GM21526 (cell line): ENCODE measurements around the gene TTC3.
"Not testable (repeated sequence)": the region's sequence is repeated elsewhere in the genome, so short reads cannot be mapped to it uniquely, and the experiment has no call there.

ENCODE experiments used
- ATAC-seq: cut with Tn5 transposase; IDR thresholded peaks from one replicate; pipeline ENCODE4 v1.9.1; 2021; ENCODE audit warnings: moderate library complexity; ENCODE audit not compliant: unreplicated experiment, low FRiP score

Gene TTC3

GRCh38 chr21:37220433-37220980, 147.5 kb downstream of the TTC3 start:
- peak; percentile 31 for ATAC-seq

DNA sequence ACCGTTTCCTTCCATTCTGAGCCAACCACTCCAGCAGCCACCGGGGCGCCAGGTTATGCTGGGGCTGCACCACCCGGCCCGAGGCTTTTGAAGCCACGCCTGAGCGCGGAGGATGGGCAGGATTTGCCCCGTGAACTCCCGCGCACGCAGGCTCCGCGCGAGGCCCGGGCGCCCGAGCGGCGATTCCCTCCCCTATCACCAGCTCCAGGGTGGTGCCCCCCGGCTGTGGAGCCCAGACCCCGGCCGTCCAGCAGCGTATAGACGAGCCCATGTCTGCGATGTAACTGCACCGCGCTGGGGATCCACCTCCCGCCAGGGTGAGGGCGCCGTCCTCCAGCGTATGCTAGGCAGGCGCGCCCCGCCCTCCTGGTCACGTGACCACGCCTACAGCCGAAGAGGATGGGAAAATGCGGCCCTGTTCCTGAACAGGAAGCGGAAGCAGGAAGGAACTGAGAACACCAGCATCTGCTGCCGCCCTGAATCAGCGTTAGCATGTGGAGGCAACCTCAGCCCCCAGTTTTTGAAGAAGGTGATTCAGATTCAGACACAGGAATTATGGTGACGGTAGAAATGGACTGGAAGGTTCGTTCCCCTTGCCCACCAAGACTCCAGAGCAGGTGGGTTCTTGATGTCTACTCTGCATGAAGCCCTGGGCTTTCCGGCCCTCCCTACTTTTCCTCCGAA, 148.1 kb downstream of the TTC3 start:
- ATAC-seq, result peak; percentile 83

DNA sequence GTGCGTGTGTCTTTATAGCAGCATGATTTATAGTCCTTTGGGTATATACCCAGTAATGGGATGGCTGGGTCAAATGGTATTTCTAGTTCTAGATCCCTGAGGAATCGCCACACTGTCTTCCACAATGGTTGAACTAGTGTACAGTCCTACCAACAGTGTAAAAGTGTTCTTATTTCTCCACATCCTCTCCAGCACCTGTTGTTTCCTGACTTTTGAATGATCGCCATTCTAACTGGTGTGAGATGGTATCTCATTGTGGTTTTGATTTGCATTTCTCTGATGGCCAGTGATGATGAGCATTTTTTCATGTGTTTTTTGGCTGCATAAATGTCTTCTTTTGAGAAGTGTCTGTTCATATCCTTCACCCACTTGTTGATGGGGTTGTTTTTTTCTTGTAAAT, 149.2 kb downstream of the TTC3 start:
- not testable (repeated sequence) for ATAC-seq

DNA sequence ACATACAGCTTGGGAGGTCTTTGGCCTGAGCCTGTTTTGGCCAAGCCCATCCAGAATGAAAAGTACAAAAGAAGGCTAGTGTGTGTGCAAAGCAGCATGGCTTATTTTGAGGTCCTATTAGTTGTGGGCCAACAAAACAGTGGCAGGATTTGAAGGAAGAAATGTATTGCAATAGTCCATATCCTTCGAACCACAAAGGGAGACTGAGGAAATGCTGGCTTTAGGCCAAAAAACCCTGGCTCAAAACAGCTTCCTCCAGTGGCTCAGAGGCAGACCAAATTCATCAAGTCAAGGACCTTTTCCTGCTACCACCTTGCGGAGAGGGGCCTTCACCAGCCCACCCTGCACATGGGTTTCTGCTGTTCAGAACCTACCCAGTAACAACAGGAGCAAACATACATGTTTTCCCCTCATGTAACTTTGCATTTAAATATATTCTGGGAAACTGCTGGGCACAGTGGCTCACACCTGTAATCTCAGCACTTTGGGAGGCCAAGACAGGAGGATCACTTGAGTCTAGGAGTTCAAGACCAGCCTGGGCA, 150.8 kb downstream of the TTC3 start:
- ATAC-seq, result no peak

DNA sequence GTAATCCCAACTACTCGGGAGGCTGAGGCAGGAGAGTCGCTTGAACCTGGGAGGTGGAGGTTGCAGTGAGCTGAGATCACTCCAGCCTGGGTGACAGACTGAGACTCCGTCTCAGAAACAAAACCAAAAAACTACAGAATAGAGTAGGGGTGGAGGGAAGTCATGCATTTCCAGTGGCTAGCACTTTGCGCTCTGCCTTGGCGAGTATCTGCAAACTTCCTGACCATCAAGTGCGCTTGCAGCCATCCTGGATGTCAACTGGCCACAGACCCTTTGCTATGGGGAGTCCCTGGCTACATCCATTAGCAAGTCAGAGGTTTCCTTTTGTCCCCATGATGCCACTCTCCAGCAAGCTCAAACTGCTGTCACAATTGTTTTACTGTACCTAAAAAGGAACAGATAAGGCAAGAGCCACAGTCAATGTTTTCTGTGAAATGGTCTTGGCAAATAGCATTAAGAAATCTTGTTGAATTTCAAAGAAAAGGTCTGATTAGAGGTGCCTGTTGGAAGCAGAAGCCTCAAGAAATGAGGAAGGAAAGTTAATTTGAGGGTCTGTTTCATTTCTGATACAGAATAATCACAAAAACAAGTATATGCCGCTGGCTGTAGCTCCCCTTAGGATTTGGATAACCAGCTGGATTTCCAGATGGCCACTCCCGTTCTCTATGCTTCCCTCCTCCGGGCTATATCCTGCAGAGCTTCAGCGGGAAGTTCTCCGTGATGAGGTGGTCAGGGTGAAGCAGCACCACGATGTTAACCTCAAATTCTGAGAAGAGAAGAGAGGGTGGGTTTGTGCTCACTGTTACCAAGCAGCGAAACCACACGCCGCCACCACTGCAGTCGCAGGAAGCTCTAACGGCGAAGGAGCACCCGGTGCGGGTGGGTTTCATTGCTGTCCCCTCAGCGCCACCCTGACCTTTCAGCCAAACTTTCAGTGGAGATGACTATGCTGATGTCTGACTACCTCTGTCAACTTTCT, 152.1 kb downstream of the TTC3 start:
- no peak for ATAC-seq

DNA sequence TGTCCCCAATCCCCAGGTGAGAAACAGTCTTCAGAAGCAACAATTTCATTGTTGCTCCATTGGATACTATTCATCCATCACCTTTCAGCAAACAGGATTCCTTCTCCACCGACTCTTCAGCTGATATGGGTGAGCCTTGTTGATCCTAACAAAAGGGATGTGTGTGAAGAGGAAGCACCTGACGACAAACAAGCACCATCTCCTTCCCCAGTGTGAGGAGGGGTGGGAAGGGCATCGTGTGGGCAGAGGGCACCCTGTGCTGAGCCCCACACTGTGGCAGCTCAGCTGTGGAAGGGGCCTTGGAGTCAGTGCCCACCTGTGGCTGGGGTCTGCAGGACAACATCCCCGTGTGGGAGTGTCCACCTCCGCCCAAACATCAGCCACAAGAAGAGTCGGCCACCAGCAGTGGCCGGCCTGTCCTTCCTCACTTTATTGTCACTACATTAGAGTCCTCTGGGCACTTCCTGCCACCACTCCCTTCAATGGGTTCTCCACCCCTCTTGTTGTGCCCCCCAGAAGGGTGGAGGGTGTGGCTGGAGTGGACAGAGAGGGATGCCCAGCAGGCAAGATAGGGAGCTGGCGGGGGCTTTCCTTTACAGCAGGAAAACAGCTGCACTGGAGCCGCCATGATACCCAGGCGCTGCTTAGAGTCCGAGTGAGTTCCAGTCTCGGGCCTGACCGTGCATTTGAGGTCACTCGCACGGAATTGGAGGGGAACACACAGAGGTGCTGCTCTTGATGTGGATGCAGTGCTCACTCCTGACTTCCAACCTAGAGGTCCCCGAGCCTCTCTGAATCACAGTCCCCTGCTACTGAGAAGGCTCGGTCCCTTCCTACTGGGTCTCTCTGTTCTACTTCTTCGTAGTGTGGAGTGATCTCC, 153.2 kb downstream of the TTC3 start:
- no peak for ATAC-seq

DNA sequence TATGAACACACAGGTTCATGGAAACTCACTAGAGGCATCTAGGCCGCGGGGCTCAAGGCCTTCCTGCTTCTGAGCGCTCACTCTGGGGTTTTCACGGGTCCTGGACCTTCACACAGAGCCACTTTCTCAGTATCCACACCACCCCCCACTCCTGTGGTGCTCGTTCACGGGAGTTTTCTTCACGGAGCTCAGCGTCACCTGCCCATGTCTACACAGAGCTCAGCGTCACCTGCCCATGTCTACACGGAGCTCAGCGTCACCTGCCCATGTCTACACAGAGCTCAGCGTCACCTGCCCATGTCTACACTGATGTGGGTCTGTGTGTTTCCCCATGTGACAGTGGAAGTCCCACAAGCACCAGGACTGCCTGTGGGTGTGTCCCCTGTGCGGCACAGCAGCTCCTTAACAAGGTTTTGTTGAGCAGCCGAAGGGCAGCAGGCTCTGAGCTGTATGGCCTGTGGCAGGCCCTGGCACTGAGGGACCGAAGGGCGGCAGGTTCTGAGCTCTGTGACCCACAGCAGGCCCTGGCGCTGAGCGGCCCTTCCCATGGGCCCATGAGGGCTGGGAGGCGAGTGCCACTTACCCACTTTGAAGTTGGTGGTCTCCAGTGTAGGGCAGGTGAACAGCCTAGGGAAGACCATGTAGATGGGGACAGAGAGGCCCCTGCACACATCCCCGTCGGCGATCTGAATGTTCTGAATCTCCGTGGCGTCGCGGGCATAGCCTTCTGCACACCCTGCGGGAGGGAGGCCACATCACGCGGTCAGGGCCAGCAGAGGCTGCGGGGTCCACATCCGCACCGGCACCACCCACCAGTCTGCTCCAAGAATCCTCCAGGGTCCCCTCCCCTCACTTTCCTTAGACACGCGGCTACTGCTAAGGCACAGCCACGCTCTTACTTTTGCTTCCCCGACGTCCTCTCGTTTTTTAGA, 154.3 kb downstream of the TTC3 start:
- no peak for ATAC-seq

DNA sequence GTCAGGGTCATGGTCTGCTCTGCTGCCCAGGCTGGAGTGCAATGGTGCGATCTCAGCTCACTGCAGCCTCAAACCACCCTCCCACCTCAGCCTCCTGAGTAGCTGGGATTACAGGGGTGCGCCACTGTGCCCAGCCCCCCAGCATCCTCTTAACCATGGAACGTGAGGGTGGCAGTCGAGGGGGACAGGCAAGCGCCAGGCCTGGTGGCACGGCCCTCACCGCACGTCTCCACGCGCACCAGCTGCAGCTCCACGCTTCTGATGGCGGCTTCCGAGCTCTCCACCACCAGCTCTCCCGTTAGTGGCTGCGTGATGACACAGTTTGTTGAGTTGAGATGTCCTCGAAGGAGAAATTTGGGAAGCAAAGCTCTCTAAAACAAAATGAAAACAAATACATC, 154.9 kb downstream of the TTC3 start:
- no peak for ATAC-seq

DNA sequence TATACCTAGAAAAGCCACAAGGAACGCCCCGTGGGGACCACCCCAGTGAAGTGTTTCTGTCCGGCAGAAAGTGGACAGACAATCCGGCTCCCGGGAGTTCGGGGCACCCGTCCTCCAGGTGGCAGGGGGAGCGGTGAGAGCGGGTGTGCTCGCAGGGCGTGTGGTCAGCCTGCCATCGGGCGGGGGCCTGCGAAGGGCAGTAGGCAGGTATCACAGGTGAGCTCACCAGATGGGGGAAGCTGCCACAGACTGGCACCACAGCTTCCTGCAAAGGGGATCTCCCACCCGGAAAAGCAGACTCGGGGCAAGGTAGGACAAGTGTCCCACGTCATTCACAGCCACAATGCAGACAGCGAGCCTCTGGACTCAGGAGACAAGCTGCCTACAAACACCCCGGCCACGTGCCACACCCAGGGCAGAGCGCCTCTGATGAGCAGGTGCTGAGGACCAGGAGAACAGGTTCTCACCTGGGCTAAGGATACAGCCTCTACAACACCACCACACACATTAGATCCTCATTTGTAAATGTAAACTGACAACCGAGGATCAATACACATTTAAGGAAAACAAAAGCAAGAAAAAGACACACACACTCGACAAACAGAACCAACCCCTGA, 157.7 kb downstream of the TTC3 start:
- ATAC-seq, result no peak

DNA sequence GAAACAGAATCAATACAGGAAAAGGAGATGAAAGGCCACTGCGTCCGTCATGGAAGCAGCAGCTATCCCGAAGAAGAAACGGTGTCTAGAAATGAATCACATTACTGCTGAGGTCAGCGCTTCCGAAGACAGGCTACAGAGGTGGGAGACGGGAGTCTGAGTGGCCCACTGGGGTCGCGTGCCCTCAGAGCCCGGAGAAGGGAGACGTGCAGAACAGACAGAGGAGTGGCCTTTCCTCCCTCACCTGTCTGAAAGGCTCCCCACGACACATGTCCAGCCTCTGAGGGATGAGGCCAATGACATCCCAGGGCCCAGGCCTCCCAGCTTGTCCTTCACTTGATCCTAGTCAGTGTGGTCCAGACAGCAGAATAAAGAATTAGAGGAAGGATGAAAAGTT, 158.2 kb downstream of the TTC3 start:
- ATAC-seq, result no peak

DNA sequence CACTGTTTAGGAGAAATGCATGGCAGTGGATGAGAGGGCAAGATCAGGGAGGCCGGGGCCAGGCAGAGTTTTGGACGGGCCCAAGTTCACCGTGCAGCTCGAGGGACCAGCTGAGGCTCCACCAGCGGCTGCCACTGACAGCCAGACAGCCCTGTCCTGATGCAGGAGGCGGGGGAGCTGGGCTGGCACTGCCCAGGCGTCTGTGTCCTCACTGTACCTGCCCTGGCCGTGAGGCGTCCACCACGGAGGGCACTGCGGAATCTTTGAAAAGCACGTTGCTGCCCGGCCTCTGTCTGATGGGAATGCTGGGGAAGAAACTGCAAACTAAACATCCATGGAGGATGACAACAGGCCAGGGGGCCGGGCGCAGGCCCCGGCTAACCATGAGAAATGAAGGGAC, 158.6 kb downstream of the TTC3 start:
- no peak for ATAC-seq

DNA sequence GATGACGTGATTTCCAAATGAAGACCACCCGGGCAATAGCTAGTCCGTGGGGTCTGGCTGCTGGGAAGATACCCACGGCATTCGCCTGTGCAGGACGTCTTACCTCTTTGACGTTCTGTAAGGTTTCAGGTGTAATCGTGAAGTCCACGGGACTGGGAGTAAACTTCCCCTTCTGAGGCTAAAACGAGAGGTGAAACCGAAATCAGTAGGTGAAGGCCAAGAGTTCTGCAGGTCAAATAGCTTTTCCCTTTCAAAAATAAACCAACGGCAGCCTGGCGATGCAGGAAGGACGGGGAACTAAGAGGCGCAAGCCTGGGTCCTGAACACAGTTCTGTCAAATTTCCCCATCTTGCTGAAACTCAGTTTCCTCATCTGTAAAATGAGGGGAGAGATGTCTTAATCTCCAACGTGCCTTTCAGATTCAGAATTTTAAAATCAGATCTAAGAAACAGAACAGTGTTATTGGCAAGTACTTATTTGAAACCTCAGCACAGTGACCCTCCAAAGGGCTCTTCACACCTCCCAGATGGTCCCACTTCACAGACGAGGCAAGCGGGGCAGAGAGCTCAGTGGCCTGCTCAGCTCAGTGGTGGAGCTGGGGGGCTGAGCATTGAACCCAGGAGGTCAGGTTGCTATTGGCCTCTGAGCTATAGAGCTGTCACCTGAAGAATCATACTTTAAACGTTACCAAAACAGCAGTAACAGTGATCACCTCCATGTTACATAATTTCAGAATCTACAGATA, 159.4 kb downstream of the TTC3 start:
- peak; percentile 75 for ATAC-seq

DNA sequence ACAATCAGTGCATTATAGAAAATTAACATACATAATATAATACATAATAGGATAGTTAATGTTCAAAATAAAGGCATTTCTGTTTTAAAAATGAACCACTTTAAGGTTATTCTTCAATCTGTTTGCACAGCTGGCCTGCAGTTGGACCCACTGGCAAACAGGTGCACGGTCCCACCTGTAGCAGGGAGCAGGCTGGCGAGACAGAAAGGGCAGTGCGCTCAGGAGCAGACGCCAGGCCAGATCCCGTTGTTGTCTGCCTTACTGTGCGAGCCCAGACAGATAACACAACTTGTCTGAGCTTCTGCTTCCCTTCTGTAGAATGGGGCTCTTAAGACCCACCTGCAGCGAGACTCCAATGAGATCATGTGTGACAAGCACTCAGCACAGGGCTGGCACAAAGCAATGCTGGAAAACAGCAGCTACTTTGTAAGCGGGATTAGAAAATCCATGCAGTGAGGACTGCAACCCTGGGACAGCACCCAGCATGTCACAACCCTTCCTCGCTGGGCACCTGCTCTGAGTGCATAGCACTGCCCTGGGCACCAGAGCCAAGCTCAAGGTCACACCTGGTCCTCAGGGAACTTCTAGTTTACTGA, 160.6 kb downstream of the TTC3 start:
- no peak for ATAC-seq

DNA sequence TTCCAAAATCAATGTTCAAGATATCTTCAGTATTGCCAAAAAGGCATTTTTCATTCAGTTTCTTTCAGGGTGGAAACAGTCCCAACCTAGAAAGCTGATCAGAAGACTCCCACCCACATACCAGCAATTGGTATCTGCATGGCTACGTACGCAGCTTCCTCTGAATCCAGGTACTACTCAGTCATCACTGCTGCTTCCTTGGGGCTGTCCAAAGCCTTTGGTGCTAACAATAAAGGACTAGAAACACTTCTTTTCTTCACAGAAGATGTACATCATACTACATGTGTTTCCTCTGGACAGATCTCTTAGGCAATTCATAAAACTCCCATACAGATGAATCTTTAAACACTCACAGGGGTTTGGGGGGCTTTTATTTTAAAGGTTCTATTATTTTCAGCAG, 164.3 kb downstream of the TTC3 start:
- ATAC-seq, result no peak

DNA sequence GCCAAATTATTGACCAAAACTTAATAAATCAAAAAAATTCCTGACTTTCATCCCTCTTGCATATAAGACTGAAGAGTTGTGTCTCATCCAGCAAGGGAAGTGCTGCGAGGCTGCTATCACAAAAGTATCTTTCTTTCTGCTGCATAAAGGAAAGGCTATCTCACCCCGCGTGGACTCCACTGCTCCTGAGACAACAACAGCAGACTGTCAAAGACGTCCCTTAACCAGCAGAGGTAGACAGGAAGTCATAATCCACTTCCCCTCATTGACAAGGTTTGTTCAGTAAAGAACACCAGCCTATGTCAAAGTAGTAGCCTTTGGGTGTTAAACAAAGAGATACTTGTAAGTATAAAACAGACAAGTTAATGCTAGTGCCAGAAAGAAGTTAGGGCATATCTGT, 164.7 kb downstream of the TTC3 start:
- ATAC-seq, result no peak

DNA sequence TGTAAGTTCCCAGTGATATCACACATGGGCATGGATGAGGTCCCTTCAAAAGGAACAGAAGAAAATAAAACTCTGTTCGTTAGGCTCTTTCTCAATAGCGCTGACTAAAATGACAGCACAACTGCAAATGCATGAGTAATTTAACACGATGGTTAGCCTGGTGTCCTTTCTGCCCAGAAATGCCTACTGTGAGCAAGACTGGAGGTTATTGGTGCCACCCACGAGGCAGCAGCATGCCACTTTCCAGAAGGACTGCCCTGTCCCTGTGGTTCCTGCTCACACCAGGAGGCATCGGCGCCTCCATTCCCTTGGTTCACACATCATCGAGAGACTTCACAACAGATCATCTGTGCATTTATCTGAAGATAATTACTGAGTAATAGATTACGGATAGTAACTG, 167.9 kb downstream of the TTC3 start:
- no peak for ATAC-seq

GRCh38 chr21:37241426-37241825, 168.4 kb downstream of the TTC3 start:
- ATAC-seq, result no peak

DNA sequence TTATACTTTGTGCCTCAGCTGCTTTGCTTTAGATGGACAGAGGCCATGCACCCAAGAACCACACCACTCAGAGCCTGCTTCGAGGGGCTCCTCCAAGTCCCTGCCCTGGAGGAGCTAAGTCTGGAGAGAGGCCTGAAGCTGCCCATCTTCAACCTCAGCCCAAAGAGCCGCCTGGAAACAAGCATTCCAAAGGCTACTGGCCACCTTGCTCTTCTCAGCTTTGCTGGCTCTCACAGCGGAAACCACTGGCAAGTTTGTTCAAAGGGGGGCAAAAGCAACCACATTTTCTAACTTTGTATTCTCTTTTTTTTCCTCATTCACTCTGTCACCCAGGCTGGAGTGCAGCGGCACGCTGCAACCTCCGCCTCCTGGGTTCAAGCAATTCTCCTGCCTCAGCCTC, 170.9 kb downstream of the TTC3 start:
- no peak for ATAC-seq
